22Rv1 (cell line): ENCODE data around the gene NCR2.

ENCODE experiments used
- H3K27ac ChIP-seq: fragments of 450-650 bp; 2 replicates; pipeline ENCODE4 v1.5.1; 2017
- CTCF ChIP-seq: fragments of 450-650 bp; IDR thresholded peaks from 2 replicates; pipeline ENCODE4 v1.5.1; 2017; ENCODE audit warnings: mild to moderate bottlenecking
- ZFX ChIP-seq: fragments of 450-650 bp; IDR thresholded peaks from 2 replicates; pipeline ENCODE4 v1.6.1; 2017; ENCODE audit warnings: antibody characterized with exemption, borderline replicate concordance

NCR2 gene

GRCh38 chr6:41335296-41335695 is at the start of gene NCR2:
Gene NCR2 (plus strand): TSS chr6:41335608. CDS start chr6:41335877, 269 bp downstream.
- no peak within 1 kb of the TSS for H3K27ac ChIP-seq
- TF ChIP-seq ZFX (no peak), CTCF (no peak)

- no peak for TF ChIP-seq CTCF
- no peak for TF ChIP-seq ZFX
- H3K27ac ChIP-seq: no peak within 1 kb of the TSS
Observed at GRCh38 chr6:41286544-41287346, 48.7 kb upstream of the NCR2 start, which contains the start of gene TREM1. Gene TREM1 (minus strand): TSS chr6:41286682. CDS start chr6:41286655, 27 bp downstream.

GRCh38 chr6:41288030-41288753 is 47.2 kb upstream of the NCR2 start:
- H3K27ac ChIP-seq: no peak overlapping the region
- TF ChIP-seq ZFX (no peak), CTCF (no peak)

- H3K27ac ChIP-seq: no peak overlapping the region
- TF ChIP-seq CTCF: no peak
- no peak for TF ChIP-seq ZFX
Observed at GRCh38 chr6:41288754-41289129, 46.7 kb upstream of the NCR2 start.

- TF ChIP-seq ZFX: no peak
- no peak for TF ChIP-seq CTCF
- no peak overlapping the region for H3K27ac ChIP-seq
Observed at GRCh38 chr6:41289815-41290214, 45.6 kb upstream of the NCR2 start.

GRCh38 chr6:41291717-41292116 is 43.7 kb upstream of the NCR2 start:
- TF ChIP-seq ZFX: no peak
- TF ChIP-seq CTCF: no peak
- H3K27ac ChIP-seq: no peak overlapping the region
